HCT116 (cell line): ENCODE measurements around the gene C1orf50. TPM values are rescaled to one million over a fixed set of nuclear protein-coding genes. Genes with fewer than 3 reads are reported as not detected.

Experiments used
- ATAC-seq: fragments of 200-7000 bp; cut with Tn5 transposase; 2 replicates; pipeline ENCODE4 v1.9.1; 2020; ENCODE audit warnings: mild to moderate bottlenecking, moderate library complexity
- BruUV-seq: library from RNA; stranded (reverse); fragments of 400-500 nt; replicated peaks from 2 replicates; lab custom pipeline; 2021; lab: Mats Ljungman, UMichigan
- CTCF ChIA-PET: fragments of 300-600 bp; sonication (Branson Sonifier 250); formaldehyde crosslinking; loops from one replicate; lab custom pipeline; 2021; ENCODE audit warnings: antibody characterized with exemption; lab: Charles Lee
- POLR2A ChIA-PET: fragments of 300-600, 350-600 bp; sonication (Branson Sonifier 250); formaldehyde crosslinking; loops from one replicate; lab custom pipeline; 2021; ENCODE audit warnings: antibody characterized with exemption; lab: Charles Lee
- RAD21 ChIA-PET, 2 experiments: fragments of 300-600 bp; sonication (Branson Sonifier 250); formaldehyde crosslinking; loops; one replicate each; lab custom pipeline; 2023; ENCODE audit warnings: low total read pairs in 2 of 2; ENCODE audit not compliant: uncharacterized antibody in 2 of 2, unreplicated experiment in 2 of 2, low non-redundant PET in 1 of 2; lab: Charles Lee
- DNase-seq: peaks from one replicate; pipeline ENCODE4 v3.0.0-alpha.2; 2010; ENCODE audit warnings: low read depth, low spot score
- H2AFZ ChIP-seq: fragments of 200-600 bp; shearing (Covaris generic), sonication (generic); 2 replicates; pipeline ENCODE4 v1.6.1; 2017; ENCODE audit warnings: low read depth, mixed run types, mixed read lengths, antibody characterized with exemption, low read length; ENCODE audit not compliant: poor library complexity, severe bottlenecking
- H3K27ac ChIP-seq: 2 replicates; pipeline ENCODE4 v1.5.1; 2012; ENCODE audit warnings: low read depth, low read length
- H3K27me3 ChIP-seq: fragments of 200-600 bp; sonication (generic); 2 replicates; pipeline ENCODE4 v1.6.1; 2016; ENCODE audit warnings: mixed run types, low read length, mixed read lengths; ENCODE audit not compliant: insufficient read depth
- H3K36me3 ChIP-seq, 2 experiments: fragments of 200-500 bp in 1 of 2; fragments of 200-600 bp in 1 of 2; sonication (Bioruptor generic) in 1 of 2; sonication (generic) in 1 of 2; 2 replicates each; pipeline versions ENCODE4 v1.5.1 to v1.6.1; 2014 to 2016; ENCODE audit warnings: low read length in 2 of 2, inconsistent platforms in 1 of 2, mixed read lengths in 1 of 2, mixed run types in 1 of 2; ENCODE audit not compliant: insufficient read depth in 2 of 2, control insufficient read depth in 1 of 2
- H3K4me1 ChIP-seq, 2 experiments: fragments of 200-600 bp in 1 of 2; sonication (generic) in 1 of 2; 2 replicates each; pipeline versions ENCODE4 v1.5.1 to v1.6.1; 2012 to 2017; ENCODE audit warnings: low read length in 2 of 2, inconsistent platforms in 1 of 2, mild to moderate bottlenecking in 1 of 2, mixed read lengths in 1 of 2, mixed run types in 1 of 2, moderate library complexity in 1 of 2; ENCODE audit not compliant: insufficient read depth in 2 of 2, control insufficient read depth in 1 of 2
- H3K4me2 ChIP-seq: fragments of 200-600 bp; sonication (generic); 2 replicates; pipeline ENCODE4 v1.6.1; 2017; ENCODE audit warnings: mixed run types, low read length, mixed read lengths
- H3K4me3 ChIP-seq, 2 experiments: fragments of 200-600 bp in 1 of 2; sonication (generic) in 1 of 2; replicated peaks in 1 of 2; 2 replicates each; pipeline ENCODE4 v1.5.1; 2011 to 2016; ENCODE audit warnings: low read length in 2 of 2, control low read depth in 1 of 2, low read depth in 1 of 2, mild to moderate bottlenecking in 1 of 2, mixed read lengths in 1 of 2, mixed run types in 1 of 2
- H3K79me2 ChIP-seq: fragments of 200-600 bp; sonication (generic); 2 replicates; pipeline ENCODE4 v1.6.1; 2017; ENCODE audit warnings: mild to moderate bottlenecking, mixed run types, low read length, moderate library complexity, mixed read lengths; ENCODE audit not compliant: insufficient read depth
- H3K9ac ChIP-seq: fragments of 200-600 bp; sonication (generic); 2 replicates; pipeline ENCODE4 v1.6.1; 2016; ENCODE audit warnings: low read length, mixed read lengths
- H3K9me2 ChIP-seq: fragments of 200-600 bp; sonication (generic), shearing (Covaris generic); 2 replicates; pipeline ENCODE4 v1.6.1; 2017; ENCODE audit warnings: mixed run types, mild to moderate bottlenecking, moderate library complexity; ENCODE audit not compliant: insufficient read depth
- H3K9me3 ChIP-seq, 2 experiments: fragments of 200-500 bp in 1 of 2; fragments of 200-600 bp in 1 of 2; sonication (Bioruptor generic) in 1 of 2; sonication (generic) in 1 of 2; 2 replicates each; pipeline ENCODE4 v1.6.1; 2014 to 2017; ENCODE audit warnings: low read length in 2 of 2, mixed read lengths in 2 of 2, inconsistent platforms in 1 of 2, low read depth in 1 of 2, mild to moderate bottlenecking in 1 of 2, mixed run types in 1 of 2, moderate library complexity in 1 of 2; ENCODE audit not compliant: control insufficient read depth in 1 of 2, insufficient read depth in 1 of 2
- H4K20me1 ChIP-seq: fragments of 200-600 bp; sonication (generic), shearing (Covaris generic); 2 replicates; pipeline ENCODE4 v1.6.1; 2017; ENCODE audit warnings: mixed run types, mild to moderate bottlenecking, moderate library complexity; ENCODE audit not compliant: insufficient read depth
- CBX3 ChIP-seq: IDR thresholded peaks from 2 replicates; pipeline ENCODE4 v1.6.1; 2012; ENCODE audit warnings: low read depth
- ELF1 ChIP-seq: IDR thresholded peaks from 2 replicates; pipeline ENCODE4 v1.6.1; 2012; ENCODE audit warnings: low read depth, borderline replicate concordance
- MAX ChIP-seq: IDR thresholded peaks from 2 replicates; pipeline ENCODE4 v1.6.1; 2012
- POLR2A ChIP-seq: IDR thresholded peaks from 2 replicates; pipeline ENCODE4 v1.7.0; 2011; ENCODE audit warnings: borderline replicate concordance; ENCODE audit not compliant: insufficient read depth, insufficient read length; ENCODE audit errors: extremely low read depth
- POLR2AphosphoS5 ChIP-seq: IDR thresholded peaks from 2 replicates; pipeline ENCODE4 v1.6.1; 2011; ENCODE audit warnings: mild to moderate bottlenecking, low read depth, low read length, moderate library complexity
- SIN3A ChIP-seq: IDR thresholded peaks from 2 replicates; pipeline ENCODE4 v1.6.1; 2012; ENCODE audit warnings: low read depth
- SP1 ChIP-seq: IDR thresholded peaks from 2 replicates; pipeline ENCODE4 v1.6.1; 2012; ENCODE audit warnings: low read depth
- TCF7L2 ChIP-seq: IDR thresholded peaks from 2 replicates; pipeline ENCODE4 v1.7.0; 2011; ENCODE audit warnings: borderline replicate concordance, inconsistent platforms; ENCODE audit not compliant: insufficient read depth, insufficient read length; ENCODE audit errors: extremely low read depth
- YY1 ChIP-seq: IDR thresholded peaks from 2 replicates; pipeline ENCODE4 v1.6.1; 2011; ENCODE audit warnings: low read length, low read depth, moderate library complexity, mild to moderate bottlenecking; ENCODE audit not compliant: insufficient replicate concordance; ENCODE audit errors: extremely low read depth
- ZFX ChIP-seq: fragments of 450-650 bp; IDR thresholded peaks from 2 replicates; pipeline ENCODE4 v1.6.1; 2017
- intact Hi-C: fragments of 100-400 bp; cut with micrococcal nuclease; formaldehyde crosslinking; loops from 2 replicates; pipeline ENCODE4 v1.10.0; 2022
- total RNA-seq: library from RNA; stranded (reverse); gene quantifications from one replicate; pipeline ENCODE4 v1.2.1, GENCODE V29; 2021; ENCODE audit not compliant: unreplicated experiment
- TF ChIP-seq, protein P1 (sequence below): IDR thresholded peaks from 2 replicates; pipeline ENCODE4 v1.6.1; 2012

C1orf50 gene
- total RNA-seq, 1 experiment from 2014 or later, result 5.8 TPM

DNA sequence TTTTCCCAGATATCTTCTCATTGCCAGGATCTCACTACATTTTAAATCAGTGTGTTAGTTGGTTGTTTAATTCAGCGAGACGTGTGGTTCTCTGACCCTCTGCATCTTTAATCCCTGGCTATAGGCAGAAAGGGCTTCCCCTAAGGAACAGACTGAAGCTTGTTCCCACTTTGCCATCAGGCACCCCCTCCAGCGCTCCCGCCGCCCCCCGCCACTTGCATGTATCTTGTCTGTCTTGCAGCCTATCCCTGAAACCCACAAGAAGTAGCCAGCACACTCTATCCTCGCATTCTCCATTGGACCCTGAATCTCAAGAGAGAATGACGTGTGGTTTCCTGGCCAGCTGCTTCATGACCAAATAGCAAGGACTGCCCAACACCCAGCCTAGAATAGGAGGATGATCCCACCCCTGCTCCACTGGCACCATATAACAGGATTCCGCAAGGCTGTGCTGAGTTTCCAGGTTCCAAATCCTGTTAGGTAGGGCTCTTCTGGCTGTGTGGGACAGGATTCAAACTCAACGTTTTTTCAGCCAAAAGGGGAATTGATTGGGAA, 34.8 kb upstream of the C1orf50 start:
- no peak for ATAC-seq
- BruUV-seq, result no TSS peak
- H3K4me1 ChIP-seq, result peaks cover 4 to 12% of the 10 kb centered on the region in 2 experiments
- no peak overlapping the region for H3K4me2 ChIP-seq
- H4K20me1 ChIP-seq, result no peaks in the 10 kb centered on the region
- POLR2A ChIA-PET, result no interaction called here
- no peaks in the 10 kb centered on the region for H3K36me3 ChIP-seq
- TF ChIP-seq POLR2A (no peak), CBX3 (no peak), ZFX (no peak), TCF7L2 (no peak), POLR2AphosphoS5 (no peak), SIN3A (no peak), YY1 (no peak), ELF1 (no peak), SP1 (no peak), MAX (no peak)
- TF ChIP-seq, protein P1, sequence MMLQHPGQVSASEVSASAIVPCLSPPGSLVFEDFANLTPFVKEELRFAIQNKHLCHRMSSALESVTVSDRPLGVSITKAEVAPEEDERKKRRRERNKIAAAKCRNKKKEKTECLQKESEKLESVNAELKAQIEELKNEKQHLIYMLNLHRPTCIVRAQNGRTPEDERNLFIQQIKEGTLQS, result no peak
- no peaks in the 10 kb centered on the region for H3K9me2 ChIP-seq
- RAD21 ChIA-PET, result no interaction called here
- no peaks in the 10 kb centered on the region for H3K79me2 ChIP-seq
- no peak overlapping the region for H3K9ac ChIP-seq
- no peaks in the 10 kb centered on the region for H3K27me3 ChIP-seq
- no peak for DNase-seq
- CTCF ChIA-PET, result interaction anchor here (0.6 kb wide), 1 partner anchor 14 kb away, joined by 3 read pairs; no protein-coding TSS in a partner anchor
- no peak overlapping the region for H3K27ac ChIP-seq
- H2AFZ ChIP-seq, result no peak overlapping the region
- H3K4me3 ChIP-seq, result no peak overlapping the region
- H3K9me3 ChIP-seq, result no peaks in the 10 kb centered on the region
- intact Hi-C loops, result loop anchor here (10.0 kb wide), 2 partner anchors 387 to 557 kb away; no protein-coding TSS in a partner anchor
